Measurements from ENCODE around the gene PRAC1. TPM values are rescaled to one million over a fixed set of nuclear protein-coding genes. Genes with fewer than 3 reads are reported as not detected.

Gene PRAC1
- total and polyA plus RNA-seq, 2 experiments from 2014 or later = not detected

- Histone ChIP-seq H3K27me3 (peaks cover 100% of the 10 kb centered on the region), H3K36me3 (no peaks in the 10 kb centered on the region), H3K4me3 (no peak within 1 kb of the TSS), H3K4me1 (ENCODE audit: low read depth) (no peaks in the 10 kb centered on the region), H3K27ac (no peak within 1 kb of the TSS), H3K9me3 (ENCODE audit: low read depth) (no peaks in the 10 kb centered on the region)
- no peak for TF ChIP-seq CTCF (IDR thresholded peaks at IDR 0.05; ENCODE audit: low read depth, low read length)
- DNase-seq (ENCODE audit: low read depth in 1 of 2, low spot score in 1 of 2) = no peak
These were observed 651 bp upstream of the PRAC1 start, which contains the start of gene PRAC2 for GRCh38 chr17:48722915-48723422. PRAC2 (plus strand) TSS chr17:48723185; CDS start chr17:48724411, 1,226 bp downstream.

- no peak for TF ChIP-seq CTCF (IDR thresholded peaks at IDR 0.05; ENCODE audit: low read depth, low read length)
- H3K36me3 ChIP-seq = no peaks in the 10 kb centered on the region
- H3K4me3 ChIP-seq = no peak overlapping the region
- no peaks in the 10 kb centered on the region for H3K9me3 ChIP-seq (ENCODE audit: low read depth)
- no peaks in the 10 kb centered on the region for H3K4me1 ChIP-seq (ENCODE audit: low read depth)
- peaks cover 100% of the 10 kb centered on the region for H3K27me3 ChIP-seq
- DNase-seq (ENCODE audit: low read depth in 1 of 2, low spot score in 1 of 2) = no peak
- no peak overlapping the region for H3K27ac ChIP-seq
These were observed 1.3 kb downstream of the PRAC1 start for GRCh38 chr17:48721009-48721402.

DNA sequence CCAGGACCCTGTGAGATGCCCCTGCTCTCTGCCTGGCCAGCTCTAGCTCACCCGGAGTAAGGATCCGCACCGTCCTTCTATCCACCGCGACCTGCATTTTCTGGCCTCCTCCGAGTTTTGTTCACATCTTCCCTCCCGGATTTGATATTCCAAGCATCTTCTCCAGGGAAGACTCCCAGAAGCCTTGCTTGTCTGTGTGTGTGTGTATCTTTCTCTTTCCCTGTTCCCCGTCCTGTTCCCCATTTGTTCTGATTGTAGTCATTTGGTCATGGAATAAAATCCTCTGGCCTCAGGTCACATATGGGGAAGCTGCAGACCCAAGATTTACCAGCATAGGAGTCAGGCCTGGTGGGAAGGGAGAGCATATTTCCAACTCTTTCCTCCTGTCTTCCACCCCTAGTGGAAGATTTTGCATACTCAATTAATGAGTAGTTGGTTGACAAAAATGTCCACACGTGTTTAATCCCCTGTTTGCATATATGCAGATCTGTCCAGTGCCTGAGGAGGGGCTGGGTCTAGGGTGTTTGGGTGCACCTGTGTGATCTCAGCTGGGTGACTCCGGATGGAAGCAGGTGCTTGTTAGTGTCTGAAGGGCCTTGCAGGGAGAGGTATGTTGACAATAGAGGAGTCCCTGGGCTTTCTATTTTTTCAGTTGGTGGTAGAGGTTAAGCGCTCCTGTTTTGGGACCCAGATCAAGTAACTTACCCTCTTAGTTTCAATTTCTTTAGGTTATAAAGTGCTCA lies 1.9 kb downstream of the PRAC1 start:
- H3K36me3 ChIP-seq = no peaks in the 10 kb centered on the region
- no peaks in the 10 kb centered on the region for H3K4me1 ChIP-seq (ENCODE audit: low read depth)
- H3K9me3 ChIP-seq (ENCODE audit: low read depth) = no peaks in the 10 kb centered on the region
- H3K27me3 ChIP-seq = peaks cover 100% of the 10 kb centered on the region
- DNase-seq (ENCODE audit: low read depth in 1 of 2, low spot score in 1 of 2) = no peak
- H3K27ac ChIP-seq = no peak overlapping the region
- no peak for TF ChIP-seq CTCF (IDR thresholded peaks at IDR 0.05; ENCODE audit: low read depth, low read length)
- H3K4me3 ChIP-seq = no peak overlapping the region

GRCh38 chr17:48719642-48720265 lies 2.6 kb downstream of the PRAC1 start:
- Histone ChIP-seq H3K4me1 (ENCODE audit: low read depth) (no peaks in the 10 kb centered on the region), H3K4me3 (no peak overlapping the region), H3K27ac (no peak overlapping the region), H3K27me3 (peaks cover 100% of the 10 kb centered on the region), H3K36me3 (no peaks in the 10 kb centered on the region), H3K9me3 (ENCODE audit: low read depth) (no peaks in the 10 kb centered on the region)
- DNase-seq (ENCODE audit: low read depth in 1 of 2, low spot score in 1 of 2) = peak in 1 of 2 donors; percentile 21
- no peak for TF ChIP-seq CTCF (IDR thresholded peaks at IDR 0.05; ENCODE audit: low read depth, low read length)

DNA sequence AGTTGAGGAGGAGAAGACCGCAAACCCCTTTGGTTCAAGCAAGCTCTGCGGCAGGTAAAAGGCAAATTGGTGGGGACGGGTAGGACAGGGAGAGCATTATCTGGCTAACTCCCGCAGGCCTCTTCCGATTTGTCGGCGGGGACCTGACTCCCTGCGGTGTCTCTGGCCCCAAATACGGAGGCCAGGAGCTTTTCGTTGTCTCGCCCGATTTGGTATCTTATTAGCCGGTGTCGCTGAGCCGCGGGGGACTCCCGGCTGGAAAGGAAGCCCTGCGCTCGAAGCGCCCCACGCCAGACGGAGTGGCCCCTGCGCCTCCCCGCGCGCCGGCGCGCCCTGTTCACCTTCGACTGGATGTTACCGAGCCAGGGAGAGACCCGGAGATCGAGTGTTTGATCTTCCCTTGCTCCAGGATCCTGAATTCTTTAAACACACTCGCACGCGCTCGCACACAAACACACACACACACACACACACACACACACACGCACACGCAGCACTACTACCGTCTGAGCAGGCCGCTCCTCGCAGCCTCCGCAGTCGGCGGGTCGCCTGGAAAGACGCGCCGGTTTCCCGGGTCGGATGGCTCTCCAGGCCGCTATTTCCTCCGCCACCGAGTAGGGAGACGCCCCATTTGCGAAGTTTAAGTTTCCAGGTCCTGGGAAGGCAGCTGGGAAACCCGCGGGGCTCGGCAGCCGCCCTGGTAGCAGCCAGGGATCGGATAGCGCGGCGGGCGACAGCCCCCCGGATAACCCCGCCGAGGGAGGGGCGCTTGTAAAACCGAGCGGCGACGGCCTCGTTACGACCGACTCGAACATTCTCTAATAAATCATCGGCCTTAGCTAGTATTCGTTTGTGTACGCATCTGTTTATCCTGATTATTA lies 3.3 kb downstream of the PRAC1 start:
- Histone ChIP-seq H3K27ac (no peak overlapping the region), H3K4me3 (no peak overlapping the region), H3K27me3 (peaks cover 100% of the 10 kb centered on the region), H3K4me1 (ENCODE audit: low read depth) (no peaks in the 10 kb centered on the region), H3K9me3 (ENCODE audit: low read depth) (no peaks in the 10 kb centered on the region), H3K36me3 (no peaks in the 10 kb centered on the region)
- no peak for TF ChIP-seq CTCF (IDR thresholded peaks at IDR 0.05; ENCODE audit: low read depth, low read length)
- peak in 1 of 2 donors; percentile 42 for DNase-seq (ENCODE audit: low read depth in 1 of 2, low spot score in 1 of 2)

Measured in cardiac muscle cell (in vitro differentiated cells and primary cell).